Measurements from ENCODE around the gene AP3B1. TPM values are rescaled to one million over a fixed set of nuclear protein-coding genes. Genes with fewer than 3 reads are reported as not detected.

AP3B1 gene
- total RNA-seq, 1 experiment from 2014 or later, result 41.8 TPM

DNA sequence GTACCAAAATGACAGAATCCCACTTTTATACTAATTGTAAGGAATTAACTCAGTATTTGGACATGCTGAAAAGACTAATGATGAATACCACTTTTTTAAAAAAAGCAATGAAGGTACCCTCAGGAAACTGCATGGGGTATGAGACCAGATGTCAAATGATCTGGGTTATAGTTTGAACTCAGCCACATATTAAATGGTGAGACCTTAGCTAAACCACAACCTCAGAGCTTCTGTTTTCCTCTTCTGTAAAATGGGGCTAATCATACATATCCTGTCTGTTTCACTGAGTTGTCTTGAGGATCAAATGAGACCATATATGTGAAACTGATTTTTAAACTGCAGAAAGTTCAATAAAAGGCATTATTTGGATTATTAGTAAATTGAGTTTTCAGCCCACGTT lies 238.4 kb downstream of the AP3B1 start:
- Mint-ChIP-seq H3K27me3 (ENCODE audit: low read depth) (no peaks in the 10 kb centered on the region), H3K27ac (no peak overlapping the region), H3K4me3 (no peak overlapping the region), H3K9me3 (no peaks in the 10 kb centered on the region), H3K4me1 (no peaks in the 10 kb centered on the region), H3K36me3 (ENCODE audit: insufficient read depth in 1 of 3, low read depth in 3 of 3) (no peaks in the 10 kb centered on the region)
- H3K23ac ChIP-seq (ENCODE audit: insufficient read length, low read depth, low read length), result no peak overlapping the region
- no peak overlapping the region for H2AFZ ChIP-seq (ENCODE audit: low read length)
- no peak overlapping the region for H2BK20ac ChIP-seq (ENCODE audit: low read depth, low read length, poor library complexity, severe bottlenecking)
- no peaks in the 10 kb centered on the region for H3K4me1 ChIP-seq (ENCODE audit: insufficient read depth, low read length)
- no peaks in the 10 kb centered on the region for H3K79me1 ChIP-seq (ENCODE audit: insufficient read depth, low read depth, low read length, poor library complexity, severe bottlenecking)
- no peaks in the 10 kb centered on the region for H4K20me1 ChIP-seq (ENCODE audit: control insufficient read depth, insufficient read depth, insufficient read length)
- no peaks in the 10 kb centered on the region for H3K23me2 ChIP-seq (ENCODE audit: insufficient read length, low read depth, low read length, poor library complexity, severe bottlenecking)
- no peak overlapping the region for H4K8ac ChIP-seq (replicated peaks; ENCODE audit: insufficient read length, low read depth, low read length)
- no peak overlapping the region for H3K27ac ChIP-seq (ENCODE audit: insufficient read length, low read depth, low read length)
- H4K5ac ChIP-seq (ENCODE audit: insufficient read length, low read depth, low read length), result no peak overlapping the region
- H3K4me2 ChIP-seq (ENCODE audit: insufficient read depth, insufficient read length, low read length), result no peak overlapping the region
- no peak overlapping the region for H3T11ph ChIP-seq (ENCODE audit: low read length)
- H2BK120ac ChIP-seq (ENCODE audit: low read depth, low read length, poor library complexity, severe bottlenecking), result no peak overlapping the region
- H3K56ac ChIP-seq (ENCODE audit: insufficient read length, low read depth, low read length), result no peak overlapping the region
- no CpG with 5 or more reads among the region's 1 CpG for WGBS (ENCODE audit: extremely low coverage, insufficient read length, low lambda C conversion rate)
- no peak overlapping the region for H3K14ac ChIP-seq (ENCODE audit: insufficient read depth, low read length)
- H2BK15ac ChIP-seq (ENCODE audit: low read depth, low read length), result no peak overlapping the region
- H3K79me2 ChIP-seq (ENCODE audit: insufficient read depth, low read length), result no peaks in the 10 kb centered on the region
- no peak overlapping the region for H3K18ac ChIP-seq (ENCODE audit: insufficient read length, low read depth, low read length)
- no peak overlapping the region for H3K9ac ChIP-seq (ENCODE audit: extremely low read depth, insufficient read length, low read length)
- TF ChIP-seq, protein P1, sequence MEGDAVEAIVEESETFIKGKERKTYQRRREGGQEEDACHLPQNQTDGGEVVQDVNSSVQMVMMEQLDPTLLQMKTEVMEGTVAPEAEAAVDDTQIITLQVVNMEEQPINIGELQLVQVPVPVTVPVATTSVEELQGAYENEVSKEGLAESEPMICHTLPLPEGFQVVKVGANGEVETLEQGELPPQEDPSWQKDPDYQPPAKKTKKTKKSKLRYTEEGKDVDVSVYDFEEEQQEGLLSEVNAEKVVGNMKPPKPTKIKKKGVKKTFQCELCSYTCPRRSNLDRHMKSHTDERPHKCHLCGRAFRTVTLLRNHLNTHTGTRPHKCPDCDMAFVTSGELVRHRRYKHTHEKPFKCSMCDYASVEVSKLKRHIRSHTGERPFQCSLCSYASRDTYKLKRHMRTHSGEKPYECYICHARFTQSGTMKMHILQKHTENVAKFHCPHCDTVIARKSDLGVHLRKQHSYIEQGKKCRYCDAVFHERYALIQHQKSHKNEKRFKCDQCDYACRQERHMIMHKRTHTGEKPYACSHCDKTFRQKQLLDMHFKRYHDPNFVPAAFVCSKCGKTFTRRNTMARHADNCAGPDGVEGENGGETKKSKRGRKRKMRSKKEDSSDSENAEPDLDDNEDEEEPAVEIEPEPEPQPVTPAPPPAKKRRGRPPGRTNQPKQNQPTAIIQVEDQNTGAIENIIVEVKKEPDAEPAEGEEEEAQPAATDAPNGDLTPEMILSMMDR (conservative IDR thresholded peaks at IDR 0.05), result no peak
- no peak overlapping the region for H3K4ac ChIP-seq (ENCODE audit: low read depth, low read length)
- DNase-seq, result no peak
- H2BK5ac ChIP-seq (ENCODE audit: insufficient read length, low read length), result no peak overlapping the region
- no peak overlapping the region for H4K91ac ChIP-seq (ENCODE audit: insufficient read length, low read depth, low read length)
- no peaks in the 10 kb centered on the region for H3K27me3 ChIP-seq (ENCODE audit: insufficient read depth, low read length)
- H2BK12ac ChIP-seq (ENCODE audit: insufficient read length, low read depth, low read length), result no peak overlapping the region
- no peak overlapping the region for H2AK5ac ChIP-seq (ENCODE audit: insufficient read length, low read length)
- no peaks in the 10 kb centered on the region for H3K9me3 ChIP-seq (ENCODE audit: control insufficient read depth, low read depth, low read length)

Data from H9 (cell line).